ENCODE data around the gene ASB15. TPM values are rescaled to one million over a fixed set of nuclear protein-coding genes. Genes with fewer than 3 reads are reported as not detected.

ASB15 gene
- total and polyA plus RNA-seq, 2 of the 8 experiments (the other 6 are each of a cell fraction or from before 2014, with no cell fraction given): not detected

- Histone ChIP-seq H3K4me1 (replicated peaks in 1 of 4; ENCODE audit: control insufficient read depth in 3 of 4, insufficient read depth in 4 of 4, low read length in 3 of 4) (0 out of 7 replicates have a peak, but pooled peaks cover 0 to under 1% (median 0%) of the 10 kb centered on the region in 4 experiments), H4K5ac (ENCODE audit: insufficient read length, low read depth, low read length) (no peak overlapping the region), H4K20me1 (replicated peaks in 1 of 2; ENCODE audit: control insufficient read depth in 1 of 2, insufficient read depth in 2 of 2, low read length in 2 of 2) (no peaks in the 10 kb centered on the region), H3K36me3 (ENCODE audit: control insufficient read depth in 2 of 4, insufficient read depth in 4 of 4, low read length in 3 of 4) (no peaks in the 10 kb centered on the region; a peak in 1 of 8 replicates), H4K91ac (replicated peaks; ENCODE audit: insufficient read length, low read length) (no peak overlapping the region), H3K4me3 (ENCODE audit: extremely low read depth in 1 of 4, insufficient read depth in 2 of 4, low read depth in 3 of 4, low read length in 4 of 4) (no peak overlapping the region), H3K27me3 (replicated peaks in 1 of 4; ENCODE audit: control insufficient read depth in 3 of 4, extremely low read depth in 1 of 4, insufficient read depth in 3 of 4, low read length in 3 of 4) (peaks cover 0 to 1% (median 0%) of the 10 kb centered on the region in 4 experiments; a peak in 1 of 7 replicates), H3K27ac (ENCODE audit: low read depth, low read length) (no peak overlapping the region), H3K79me1 (ENCODE audit: low read depth, low read length) (no peaks in the 10 kb centered on the region), H3K23me2 (ENCODE audit: low read depth, low read length) (no peaks in the 10 kb centered on the region), H3K18ac (ENCODE audit: extremely low read depth, low read length) (no peak overlapping the region), H3K4me2 (ENCODE audit: insufficient read depth in 1 of 2, low read depth in 2 of 2, low read length in 2 of 2) (no peak overlapping the region), H3K79me2 (ENCODE audit: control insufficient read depth in 1 of 2, insufficient read depth in 2 of 2, low read length in 2 of 2) (no peaks in the 10 kb centered on the region), H3K56ac (replicated peaks; ENCODE audit: insufficient read length, low read depth, low read length) (no peak overlapping the region), H2AK5ac (ENCODE audit: low read depth, low read length) (no peak overlapping the region), H3K4ac (replicated peaks; ENCODE audit: insufficient read length, low read depth, low read length) (no peak overlapping the region), H2BK12ac (ENCODE audit: low read depth, low read length) (no peak overlapping the region), H2BK120ac (replicated peaks; ENCODE audit: low read depth, low read length) (no peak overlapping the region), H3K14ac (ENCODE audit: insufficient read length) (no peak overlapping the region), H3K9ac (replicated peaks in 1 of 4; ENCODE audit: extremely low read depth in 1 of 4, low read depth in 3 of 4, low read length in 3 of 4) (no peak overlapping the region), H2AFZ (ENCODE audit: low read length) (no peak overlapping the region), H3K23ac (ENCODE audit: insufficient read length) (no peak overlapping the region), H2BK5ac (ENCODE audit: low read depth, low read length) (no peak overlapping the region), H2BK20ac (ENCODE audit: low read length) (no peak overlapping the region), H3K9me3 (ENCODE audit: insufficient read depth in 2 of 2, low read depth in 1 of 2, low read length in 1 of 2) (no peaks in the 10 kb centered on the region), H2BK15ac (ENCODE audit: low read length) (no peak overlapping the region), H4K8ac (ENCODE audit: extremely low read depth, insufficient read depth, low read length) (no peak overlapping the region)
- WGBS, 2 experiments (ENCODE audit: extremely low coverage in 1 of 2, insufficient coverage in 1 of 2, insufficient read length in 1 of 2, insufficient replicate concordance in 2 of 2, low coverage in 1 of 2, low lambda C conversion rate in 2 of 2, missing lambda C conversion rate in 1 of 2): 85% methylated on average over 2 of the region's 2 CpGs; no CpG with 5 or more reads in 1 of the 2 experiments
- FAIRE-seq: no peak
- ChIA-PET POLR2A (ENCODE audit: partially characterized antibody) (interaction anchor here (0.6 to 1.1 kb wide), 3 partner anchors 10 to 140 kb away, joined by 3 to 5 read pairs (median 3); partner anchors contain the start of gene IQUB), CTCF (ENCODE audit: partially characterized antibody) (interaction anchor here (0.9 to 1.8 kb wide), 4 partner anchors 8 to 50 kb away, joined by 3 to 11 read pairs (median 4); no protein-coding TSS in a partner anchor)
- DNase-seq (ENCODE audit: low read depth in 1 of 2, low spot score in 2 of 2): no peak
- TF ChIP-seq KDM5A (IDR thresholded peaks at IDR 0.05; ENCODE audit: low read length): no peak
- no peak for TF ChIP-seq EGR1 (IDR thresholded peaks at IDR 0.05; ENCODE audit: borderline replicate concordance, low read depth, low read length)
- no peak for TF ChIP-seq CHD2 (IDR thresholded peaks at IDR 0.05; ENCODE audit: low read length)
- no peak for TF ChIP-seq ZNF274 (IDR thresholded peaks at IDR 0.05; ENCODE audit: borderline replicate concordance, extremely low read depth, low read length)
- TF ChIP-seq HDAC6 (IDR thresholded peaks at IDR 0.05; ENCODE audit: low read depth, low read length): no peak
- no peak for TF ChIP-seq BRCA1 (IDR thresholded peaks at IDR 0.05; ENCODE audit: low read depth, low read length)
- TF ChIP-seq CBX5 (IDR thresholded peaks at IDR 0.05; ENCODE audit: low read depth, low read length): no peak
- no peak for TF ChIP-seq CBX8 (IDR thresholded peaks at IDR 0.05; ENCODE audit: borderline replicate concordance, low read depth, low read length)
- TF ChIP-seq CTBP2 (IDR thresholded peaks at IDR 0.05; ENCODE audit: borderline replicate concordance, insufficient read depth, insufficient read length, low read length): no peak
- TF ChIP-seq RFX5 (IDR thresholded peaks at IDR 0.05; ENCODE audit: borderline replicate concordance, low read depth, low read length): no peak
- no peak for TF ChIP-seq SAP30 (IDR thresholded peaks at IDR 0.05; ENCODE audit: insufficient read depth, insufficient replicate concordance, low read length)
- TF ChIP-seq POLR2A (IDR thresholded peaks at IDR 0.05; ENCODE audit: control extremely low read depth in 1 of 2, low read depth in 2 of 2, low read length in 2 of 2): no peak
Measured at GRCh38 chr7:123674399-123675180, 73.0 kb downstream of the ASB15 start.
